Small intestine (tissue), 7 donors: ENCODE results near the gene KAT6B. TPM values are rescaled to one million over a fixed set of nuclear protein-coding genes. Genes with fewer than 3 reads are reported as not detected.

ENCODE experiments used
- DNase-seq, 2 donors: peaks; one replicate each; pipeline versions ENCODE4 v3.0.0 to v3.0.0-alpha.2; 2013
- FAIRE-seq: peaks from 2 replicates; lab custom pipeline; 2012; peaks lifted over from hg19 to GRCh38; lab: Jason Lieb, UNC
- H3K27ac ChIP-seq, 3 donors: one replicate each; pipeline ENCODE4 v1.5.1; 2013; ENCODE audit warnings: low read length in 2 of 3, mild to moderate bottlenecking in 2 of 3, control low read depth in 1 of 3, inconsistent platforms in 1 of 3, low read depth in 1 of 3, moderate library complexity in 1 of 3
- H3K27me3 ChIP-seq, 3 donors: one replicate each; pipeline ENCODE4 v1.6.1; 2013; ENCODE audit warnings: low read length in 3 of 3, inconsistent platforms in 1 of 3; ENCODE audit not compliant: control insufficient read depth in 3 of 3, insufficient read depth in 3 of 3
- H3K36me3 ChIP-seq, 3 donors: one replicate each; pipeline ENCODE4 v1.6.1; 2013; ENCODE audit warnings: low read length in 3 of 3, inconsistent platforms in 1 of 3, low read depth in 1 of 3, mild to moderate bottlenecking in 1 of 3, moderate library complexity in 1 of 3; ENCODE audit not compliant: control insufficient read depth in 3 of 3, insufficient read depth in 2 of 3
- H3K4me1 ChIP-seq, 3 donors: one replicate each; pipeline ENCODE4 v1.6.1; 2013; ENCODE audit warnings: low read length in 2 of 3, inconsistent platforms in 1 of 3, low read depth in 1 of 3, mild to moderate bottlenecking in 1 of 3, moderate library complexity in 1 of 3; ENCODE audit not compliant: control insufficient read depth in 3 of 3, insufficient read depth in 2 of 3
- H3K4me3 ChIP-seq, 3 donors: one replicate each; pipeline ENCODE4 v1.5.1; 2013; ENCODE audit warnings: low read length in 3 of 3, control low read depth in 1 of 3, inconsistent platforms in 1 of 3, low read depth in 1 of 3, mild to moderate bottlenecking in 1 of 3, moderate library complexity in 1 of 3
- H3K9me3 ChIP-seq, 2 donors: one replicate each; pipeline ENCODE4 v1.6.1; 2013; ENCODE audit warnings: low read depth in 1 of 2, low read length in 1 of 2; ENCODE audit not compliant: control insufficient read depth in 2 of 2, insufficient read depth in 1 of 2
- WGBS, 3 donors: extraction: QIAGEN DNeasy Blood & Tissue Kit; methylation state at CpG; one replicate each; pipeline ENCODE4 v1.1.7; 2013; 5-methylcytosine and 5-hydroxymethylcytosine counted together
- polyA plus RNA-seq, 4 donors: library from polyadenylated mRNA; stranded (reverse) in 3 of 4; unstranded in 1 of 4; fragments of 200-250 nt in 3 of 4; fragments of 120-200 nt in 1 of 4; gene quantifications; one replicate each; pipeline versions ENCODE4 v1.2.1 to v1.2.3, GENCODE V29; 2013
- donor health status: healthy with polysubstance abuse.
- donor health status: control.
- donor health status: control.
- donor health status: Bipolar disorder and iron deficiency.
- donor health status: healthy.

The KAT6B gene
- polyA plus RNA-seq, 4 donors, result 4.6 to 16.2 (median 5.9) TPM

DNA sequence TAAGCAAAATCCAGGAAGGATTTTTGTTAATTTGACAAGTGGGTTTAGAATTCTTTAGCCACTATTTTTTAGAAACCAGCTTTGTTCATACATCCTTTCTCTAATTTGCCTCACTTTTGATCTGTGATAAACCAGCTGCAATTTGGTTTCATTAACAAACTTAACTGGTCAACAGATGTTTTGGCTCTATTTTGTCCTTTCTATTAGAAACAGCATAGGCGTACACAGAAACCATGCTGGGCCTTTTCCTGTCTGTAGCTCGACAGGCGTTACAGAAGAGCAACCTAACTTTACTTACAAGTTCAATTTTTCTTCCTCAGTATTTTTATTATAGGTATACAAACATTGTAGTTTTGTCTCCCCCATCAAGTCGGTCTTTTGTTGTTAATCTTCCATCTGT is 28.2 kb downstream of the KAT6B start:
- FAIRE-seq (no peak), DNase-seq (no peak)
- Histone ChIP-seq H3K9me3 (no peaks in the 10 kb centered on the region), H3K4me3 (no peak overlapping the region), H3K36me3 (peaks cover 0 to 2% (median 0%) of the 10 kb centered on the region in 3 donors), H3K27ac (peak overlapping the region in 1 of 3 donors; percentile 33), H3K4me1 (peaks cover 3 to 15% (median 3%) of the 10 kb centered on the region in 3 donors), H3K27me3 (no peaks in the 10 kb centered on the region)
- 34 to 38% (median 34%) methylated on average over 4 of the region's 4 CpGs for WGBS, 3 donors

GRCh38 chr10:74855027-74855426 is 28.6 kb downstream of the KAT6B start:
- peak overlapping the region in 2 of 3 donors; percentile 20 to 33 for H3K27ac ChIP-seq
- H3K4me3 ChIP-seq, result no peak overlapping the region
- H3K4me1 ChIP-seq, result peaks cover 3 to 15% (median 3%) of the 10 kb centered on the region in 3 donors
- peaks cover 0 to 2% (median 0%) of the 10 kb centered on the region in 3 donors for H3K36me3 ChIP-seq
- DNase-seq (peak in 1 of 2 donors; percentile 44), FAIRE-seq (no peak)
- WGBS, 3 donors, result 7 to 36% (median 33%) methylated on average over 2 of the region's 2 CpGs
- H3K9me3 ChIP-seq, result no peaks in the 10 kb centered on the region
- no peaks in the 10 kb centered on the region for H3K27me3 ChIP-seq

GRCh38 chr10:74855439-74855838 is 29.0 kb downstream of the KAT6B start:
- DNase-seq (no peak), FAIRE-seq (no peak)
- no peaks in the 10 kb centered on the region for H3K9me3 ChIP-seq
- no peak overlapping the region for H3K4me3 ChIP-seq
- peaks cover 3 to 15% (median 3%) of the 10 kb centered on the region in 3 donors for H3K4me1 ChIP-seq
- peaks cover 0 to 2% (median 0%) of the 10 kb centered on the region in 3 donors for H3K36me3 ChIP-seq
- no peaks in the 10 kb centered on the region for H3K27me3 ChIP-seq
- H3K27ac ChIP-seq, result no peak overlapping the region

GRCh38 chr10:74856940-74857339 is 30.5 kb downstream of the KAT6B start:
- Histone ChIP-seq H3K4me1 (peaks cover 3 to 14% (median 3%) of the 10 kb centered on the region in 3 donors), H3K9me3 (no peaks in the 10 kb centered on the region), H3K4me3 (no peak overlapping the region), H3K27ac (no peak overlapping the region), H3K36me3 (peaks cover 0 to 2% (median 0%) of the 10 kb centered on the region in 3 donors), H3K27me3 (no peaks in the 10 kb centered on the region)
- DNase-seq, result no peak
- WGBS, 3 donors, result 90 to 97% (median 94%) methylated on average over 3 of the region's 3 CpGs
- FAIRE-seq, result no peak

GRCh38 chr10:74857586-74857985 is 31.2 kb downstream of the KAT6B start:
- peaks cover 0 to 2% (median 0%) of the 10 kb centered on the region in 3 donors for H3K36me3 ChIP-seq
- FAIRE-seq (no peak), DNase-seq (no peak)
- H3K4me1 ChIP-seq, result peaks cover 3 to 14% (median 3%) of the 10 kb centered on the region in 3 donors
- H3K9me3 ChIP-seq, result no peaks in the 10 kb centered on the region
- no peak overlapping the region for H3K4me3 ChIP-seq
- no peaks in the 10 kb centered on the region for H3K27me3 ChIP-seq
- WGBS, 3 donors, result 100% methylated on average over 1 of the region's 1 CpG
- no peak overlapping the region for H3K27ac ChIP-seq

GRCh38 chr10:74859546-74859945 is 33.1 kb downstream of the KAT6B start:
- WGBS, 3 donors, result 92 to 100% (median 93%) methylated on average over 1 of the region's 1 CpG
- H3K27ac ChIP-seq, result no peak overlapping the region
- H3K9me3 ChIP-seq, result no peaks in the 10 kb centered on the region
- FAIRE-seq (no peak), DNase-seq (no peak)
- no peaks in the 10 kb centered on the region for H3K27me3 ChIP-seq
- H3K4me1 ChIP-seq, result peaks cover 0 to 10% (median 3%) of the 10 kb centered on the region in 3 donors
- H3K4me3 ChIP-seq, result no peak overlapping the region
- H3K36me3 ChIP-seq, result no peaks in the 10 kb centered on the region

DNA sequence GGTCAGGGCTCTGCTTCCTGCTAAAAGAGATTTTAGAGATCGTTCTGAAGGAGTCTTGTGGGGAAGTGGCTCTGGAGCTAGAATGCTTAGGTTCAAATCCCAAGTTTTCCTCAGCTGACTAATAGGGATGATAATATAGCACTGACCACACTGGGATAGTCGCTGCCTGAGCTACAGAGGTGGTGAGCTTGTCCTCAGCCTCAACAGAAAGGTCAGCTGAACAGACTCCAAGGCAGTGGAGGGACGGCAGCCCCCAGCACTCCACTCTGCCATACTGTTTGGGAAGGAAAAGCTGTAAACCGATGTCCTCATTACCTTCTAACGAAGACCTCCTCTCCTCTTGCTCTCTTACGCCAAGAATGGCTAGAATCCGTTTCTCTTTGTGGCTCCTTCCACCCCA is 36.2 kb downstream of the KAT6B start:
- H3K4me1 ChIP-seq, result no peaks in the 10 kb centered on the region
- no peak for DNase-seq
- H3K4me3 ChIP-seq, result no peak overlapping the region
- H3K27ac ChIP-seq, result no peak overlapping the region
- no peaks in the 10 kb centered on the region for H3K36me3 ChIP-seq
- WGBS, 3 donors, result 86 to 95% (median 89%) methylated on average over 7 of the region's 7 CpGs
- no peak for FAIRE-seq
- no peaks in the 10 kb centered on the region for H3K9me3 ChIP-seq
- H3K27me3 ChIP-seq, result no peaks in the 10 kb centered on the region

DNA sequence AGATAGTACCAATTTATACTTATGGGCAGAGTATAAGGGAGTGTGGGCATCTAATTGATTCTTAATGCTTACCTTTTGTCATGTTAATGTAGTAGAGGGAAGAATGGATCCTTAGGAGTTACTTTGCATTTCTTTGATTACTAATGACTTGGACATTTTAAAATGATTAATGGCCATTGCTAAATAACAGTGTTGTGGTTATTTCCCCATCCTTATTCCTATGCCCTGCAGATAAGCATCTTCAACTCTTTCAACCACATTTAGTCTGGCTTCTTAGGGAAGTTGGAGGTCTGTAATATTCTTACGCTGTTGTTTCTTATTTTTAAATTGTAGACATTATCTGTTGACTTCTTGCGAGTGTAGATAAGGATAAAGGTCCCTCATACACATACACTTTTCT is 37.2 kb downstream of the KAT6B start:
- no peak for FAIRE-seq
- H3K27me3 ChIP-seq, result no peaks in the 10 kb centered on the region
- WGBS, 3 donors, result 48 to 70% (median 50%) methylated on average over 2 of the region's 2 CpGs
- no peaks in the 10 kb centered on the region for H3K9me3 ChIP-seq
- H3K36me3 ChIP-seq, result no peaks in the 10 kb centered on the region
- H3K4me1 ChIP-seq, result no peaks in the 10 kb centered on the region
- no peak for DNase-seq
- H3K27ac ChIP-seq, result no peak overlapping the region
- H3K4me3 ChIP-seq, result no peak overlapping the region

DNA sequence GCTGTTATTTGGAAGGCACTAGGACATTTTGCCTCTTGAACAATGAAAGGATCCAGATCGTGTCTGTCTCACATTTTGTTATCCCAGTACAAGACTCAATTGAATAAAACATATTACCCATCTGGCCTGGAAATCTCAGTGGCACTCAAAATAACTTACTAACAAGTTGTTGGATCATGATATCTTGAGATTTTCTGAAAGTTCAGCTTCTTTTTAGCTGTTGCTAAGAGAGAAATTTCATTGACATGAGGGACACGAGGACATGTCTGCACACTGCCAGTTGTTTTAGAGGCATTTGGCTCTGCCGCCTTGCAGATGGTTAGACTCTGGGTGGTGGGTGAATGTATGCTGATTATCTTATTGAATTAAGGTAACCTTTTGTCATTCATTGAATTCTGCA is 41.0 kb downstream of the KAT6B start:
- Histone ChIP-seq H3K27ac (no peak overlapping the region), H3K27me3 (no peaks in the 10 kb centered on the region), H3K36me3 (peaks cover 0 to 4% (median 2%) of the 10 kb centered on the region in 3 donors), H3K4me1 (peaks cover 0 to 2% (median 0%) of the 10 kb centered on the region in 3 donors), H3K4me3 (no peak overlapping the region), H3K9me3 (no peaks in the 10 kb centered on the region)
- 88 to 98% (median 92%) methylated on average over 3 of the region's 3 CpGs for WGBS, 3 donors
- DNase-seq (no peak), FAIRE-seq (no peak)
